ENCODE measurements around the gene CCDC88B.
"Not testable (repeated sequence)": the region's sequence is repeated elsewhere in the genome, so short reads cannot be mapped to it uniquely, and the experiment has no call there.

Gene CCDC88B

DNA sequence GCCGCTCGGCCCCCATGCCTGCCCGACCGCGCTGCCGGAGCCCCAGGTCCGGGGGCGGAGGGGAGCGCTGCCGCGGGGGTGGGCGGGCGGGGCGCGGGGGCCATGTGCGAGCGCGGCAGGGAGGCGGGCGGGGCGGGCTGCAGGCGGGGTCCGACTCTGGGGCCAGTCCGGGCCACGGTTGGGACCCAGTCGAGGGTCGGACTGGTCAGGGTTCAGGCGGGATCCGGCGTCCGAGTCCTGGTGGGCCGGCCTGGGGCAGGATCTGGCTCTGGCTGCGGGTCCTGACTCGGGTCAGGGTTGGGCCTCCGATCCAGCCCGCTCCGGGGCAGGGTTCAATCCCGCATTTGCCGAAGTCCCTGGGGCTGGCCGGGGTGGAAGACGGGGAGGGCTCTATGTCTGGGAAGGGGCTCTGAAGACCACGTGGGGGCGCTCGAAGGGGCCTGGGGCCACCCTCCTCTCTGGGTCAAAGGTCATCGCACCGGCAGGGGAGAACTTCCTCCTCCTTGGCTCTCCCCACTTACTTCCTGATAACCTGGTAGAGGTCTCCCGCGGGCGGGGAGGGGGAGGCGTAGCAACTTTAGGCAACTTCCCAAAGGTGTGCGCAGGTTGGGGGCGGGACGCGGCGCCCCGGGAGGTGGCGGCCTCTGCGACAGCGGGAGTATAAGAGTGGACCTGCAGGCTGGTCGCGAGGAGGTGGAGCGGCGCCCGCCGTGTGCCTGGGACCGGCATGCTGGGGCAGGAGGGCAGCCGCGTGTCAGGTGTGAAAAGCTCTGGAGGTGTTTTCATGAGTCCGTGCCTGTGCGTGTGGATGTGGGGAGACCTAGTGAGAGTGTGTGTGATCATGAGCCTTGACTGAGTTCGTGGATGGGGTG is 34.1 kb upstream of the CCDC88B start:
- peak; percentile 53 for DNase-seq

- no peak for DNase-seq
These were observed 33.5 kb upstream of the CCDC88B start for GRCh38 chr11:64306563-64306875.

DNA sequence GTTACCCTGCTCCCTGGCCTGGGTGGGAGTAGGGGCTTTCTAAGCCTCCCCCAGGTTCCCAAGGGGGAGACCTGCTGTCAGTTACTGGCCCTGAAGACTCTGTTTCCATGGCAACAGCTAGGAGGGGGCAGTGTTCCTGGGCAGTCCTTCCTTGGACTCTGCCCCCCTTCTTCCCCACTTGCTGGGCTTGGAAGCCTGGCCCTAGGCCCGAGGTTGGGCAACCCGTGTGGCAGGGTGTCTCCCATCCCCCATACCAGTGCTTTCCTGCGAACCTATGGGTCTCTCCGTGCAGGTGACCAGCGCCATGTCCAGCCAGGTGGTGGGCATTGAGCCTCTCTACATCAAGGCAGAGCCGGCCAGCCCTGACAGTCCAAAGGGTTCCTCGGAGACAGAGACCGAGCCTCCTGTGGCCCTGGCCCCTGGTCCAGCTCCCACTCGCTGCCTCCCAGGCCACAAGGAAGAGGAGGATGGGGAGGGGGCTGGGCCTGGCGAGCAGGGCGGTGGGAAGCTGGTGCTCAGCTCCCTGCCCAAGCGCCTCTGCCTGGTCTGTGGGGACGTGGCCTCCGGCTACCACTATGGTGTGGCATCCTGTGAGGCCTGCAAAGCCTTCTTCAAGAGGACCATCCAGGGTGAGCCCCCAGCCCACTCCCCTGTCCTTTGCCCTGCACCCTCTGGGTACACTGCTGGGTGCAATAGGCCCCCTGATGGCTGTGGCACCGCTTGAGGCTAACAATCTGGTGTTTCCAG is 33.0 kb upstream of the CCDC88B start:
- no peak for DNase-seq

GRCh38 chr11:64307795-64308194 is 32.2 kb upstream of the CCDC88B start:
- DNase-seq, result not testable (repeated sequence)

DNA sequence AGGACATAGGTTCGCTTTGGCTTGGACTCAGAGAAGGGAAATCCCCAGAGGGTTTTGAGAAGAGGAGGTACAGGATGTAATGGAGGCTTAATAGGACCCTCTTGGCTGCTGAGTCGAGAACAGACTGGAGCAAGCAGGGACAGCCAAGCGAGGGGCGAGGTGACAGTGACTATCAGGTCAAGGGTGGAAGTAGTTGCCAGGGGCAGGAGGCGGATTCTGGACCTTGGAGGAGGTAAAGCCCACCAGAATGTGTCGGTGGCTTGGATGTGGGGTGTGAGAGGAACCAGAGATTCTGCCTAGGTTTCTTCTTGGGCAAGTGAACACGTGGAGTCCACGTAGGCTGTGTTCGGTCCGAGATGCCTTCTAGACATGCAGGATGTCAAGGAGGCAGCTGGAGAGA is 27.1 kb upstream of the CCDC88B start:
- no peak for DNase-seq

- DNase-seq, result no peak
These were observed 26.4 kb upstream of the CCDC88B start for GRCh38 chr11:64313491-64314145.

DNA sequence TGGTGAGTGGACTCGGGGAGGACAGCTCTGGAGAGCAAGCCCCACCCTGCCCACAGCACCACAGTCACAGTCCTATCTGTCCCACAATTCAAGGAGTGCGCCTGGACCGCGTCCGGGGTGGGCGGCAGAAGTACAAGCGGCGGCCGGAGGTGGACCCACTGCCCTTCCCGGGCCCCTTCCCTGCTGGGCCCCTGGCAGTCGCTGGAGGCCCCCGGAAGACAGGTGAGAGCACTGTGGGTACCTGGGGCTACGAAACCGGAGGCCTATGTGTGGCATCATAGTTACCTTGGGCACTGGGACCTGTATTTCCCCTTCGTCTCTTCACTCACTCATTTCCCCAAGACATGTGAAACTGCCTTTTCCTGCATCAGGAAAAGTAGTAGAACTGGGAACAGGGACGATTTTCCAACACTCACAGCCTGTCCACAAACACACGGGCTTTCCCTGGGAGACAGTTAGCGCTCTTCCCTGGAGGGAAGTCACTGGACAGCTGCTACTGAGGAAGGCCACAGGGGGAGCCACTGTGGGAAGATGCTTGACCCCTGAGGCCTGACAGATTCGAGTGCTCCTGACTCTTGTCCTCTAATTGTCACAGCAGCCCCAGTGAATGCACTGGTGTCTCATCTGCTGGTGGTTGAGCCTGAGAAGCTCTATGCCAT is 25.7 kb upstream of the CCDC88B start:
- no peak for DNase-seq

DNA sequence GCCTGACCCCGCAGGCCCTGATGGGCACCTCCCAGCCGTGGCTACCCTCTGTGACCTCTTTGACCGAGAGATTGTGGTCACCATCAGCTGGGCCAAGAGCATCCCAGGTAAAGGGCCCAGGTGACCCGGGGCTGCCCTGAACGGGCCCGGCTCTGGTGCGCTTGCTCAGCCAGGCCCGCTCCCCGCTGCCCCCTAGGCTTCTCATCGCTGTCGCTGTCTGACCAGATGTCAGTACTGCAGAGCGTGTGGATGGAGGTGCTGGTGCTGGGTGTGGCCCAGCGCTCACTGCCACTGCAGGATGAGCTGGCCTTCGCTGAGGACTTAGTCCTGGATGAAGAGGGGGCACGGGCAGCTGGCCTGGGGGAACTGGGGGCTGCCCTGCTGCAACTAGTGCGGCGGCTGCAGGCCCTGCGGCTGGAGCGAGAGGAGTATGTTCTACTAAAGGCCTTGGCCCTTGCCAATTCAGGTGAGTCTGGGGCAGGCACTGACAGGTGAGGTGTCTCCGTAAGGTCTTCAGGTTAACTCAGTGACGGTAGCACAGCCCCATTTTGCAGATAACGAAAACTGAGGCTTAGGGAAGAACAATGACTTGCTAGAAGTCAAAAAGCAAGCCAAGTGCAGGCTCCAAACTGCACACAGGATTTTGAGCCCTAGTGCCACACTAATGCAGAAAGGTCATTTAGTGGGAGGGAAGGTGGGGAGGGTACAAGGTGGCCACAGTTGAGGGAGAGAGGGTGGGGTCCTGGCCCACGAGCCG is 25.0 kb upstream of the CCDC88B start:
- no peak for DNase-seq

DNA sequence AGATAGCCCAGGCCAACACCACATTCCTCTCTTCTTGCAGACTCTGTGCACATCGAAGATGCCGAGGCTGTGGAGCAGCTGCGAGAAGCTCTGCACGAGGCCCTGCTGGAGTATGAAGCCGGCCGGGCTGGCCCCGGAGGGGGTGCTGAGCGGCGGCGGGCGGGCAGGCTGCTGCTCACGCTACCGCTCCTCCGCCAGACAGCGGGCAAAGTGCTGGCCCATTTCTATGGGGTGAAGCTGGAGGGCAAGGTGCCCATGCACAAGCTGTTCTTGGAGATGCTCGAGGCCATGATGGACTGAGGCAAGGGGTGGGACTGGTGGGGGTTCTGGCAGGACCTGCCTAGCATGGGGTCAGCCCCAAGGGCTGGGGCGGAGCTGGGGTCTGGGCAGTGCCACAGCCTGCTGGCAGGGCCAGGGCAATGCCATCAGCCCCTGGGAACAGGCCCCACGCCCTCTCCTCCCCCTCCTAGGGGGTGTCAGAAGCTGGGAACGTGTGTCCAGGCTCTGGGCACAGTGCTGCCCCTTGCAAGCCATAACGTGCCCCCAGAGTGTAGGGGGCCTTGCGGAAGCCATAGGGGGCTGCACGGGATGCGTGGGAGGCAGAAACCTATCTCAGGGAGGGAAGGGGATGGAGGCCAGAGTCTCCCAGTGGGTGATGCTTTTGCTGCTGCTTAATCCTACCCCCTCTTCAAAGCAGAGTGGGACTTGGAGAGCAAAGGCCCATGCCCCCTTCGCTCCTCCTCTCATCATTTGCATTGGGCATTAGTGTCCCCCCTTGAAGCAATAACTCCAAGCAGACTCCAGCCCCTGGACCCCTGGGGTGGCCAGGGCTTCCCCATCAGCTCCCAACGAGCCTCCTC is 24.1 kb upstream of the CCDC88B start:
- DNase-seq, result not testable (repeated sequence)

GRCh38 chr11:64316672-64317324 is 23.2 kb upstream of the CCDC88B start:
- DNase-seq, result no peak

DNA sequence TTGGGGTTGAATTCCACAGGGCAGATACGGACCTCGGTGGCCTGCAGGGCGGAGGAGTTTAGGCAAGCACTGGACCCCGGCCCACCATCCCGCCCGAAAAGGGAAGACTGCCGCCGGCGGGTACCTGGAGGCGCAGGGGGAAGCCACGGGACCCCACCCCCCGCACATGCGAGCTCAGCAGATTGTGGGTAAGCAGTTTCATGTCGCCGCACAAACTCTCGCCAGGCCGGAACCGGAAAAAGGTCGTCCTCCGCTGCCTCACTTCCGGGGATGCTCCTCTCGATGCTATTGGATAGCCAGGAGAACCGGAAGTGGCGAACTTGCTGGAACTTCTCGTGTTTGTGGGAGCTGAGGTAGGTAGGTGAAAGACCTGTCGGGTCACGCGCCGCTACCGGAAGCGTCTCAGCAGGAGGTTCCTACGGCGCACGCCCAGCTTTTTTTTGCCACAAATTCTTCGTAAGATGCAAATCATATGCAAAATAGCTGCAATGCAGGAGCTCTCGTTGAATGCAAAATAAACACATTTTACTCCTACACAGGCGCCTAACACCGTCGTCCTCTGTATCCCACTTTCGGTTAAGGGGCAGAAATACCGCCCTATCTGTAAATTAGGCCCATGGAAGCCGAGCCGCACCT is 22.6 kb upstream of the CCDC88B start, which contains the start of gene TRMT112:
TSS of gene TRMT112 (minus strand) at position 235 of the 636 bp plus-strand sequence. CDS start at position 202, 33 bp downstream.
- DNase-seq, result peak; percentile 97

DNA sequence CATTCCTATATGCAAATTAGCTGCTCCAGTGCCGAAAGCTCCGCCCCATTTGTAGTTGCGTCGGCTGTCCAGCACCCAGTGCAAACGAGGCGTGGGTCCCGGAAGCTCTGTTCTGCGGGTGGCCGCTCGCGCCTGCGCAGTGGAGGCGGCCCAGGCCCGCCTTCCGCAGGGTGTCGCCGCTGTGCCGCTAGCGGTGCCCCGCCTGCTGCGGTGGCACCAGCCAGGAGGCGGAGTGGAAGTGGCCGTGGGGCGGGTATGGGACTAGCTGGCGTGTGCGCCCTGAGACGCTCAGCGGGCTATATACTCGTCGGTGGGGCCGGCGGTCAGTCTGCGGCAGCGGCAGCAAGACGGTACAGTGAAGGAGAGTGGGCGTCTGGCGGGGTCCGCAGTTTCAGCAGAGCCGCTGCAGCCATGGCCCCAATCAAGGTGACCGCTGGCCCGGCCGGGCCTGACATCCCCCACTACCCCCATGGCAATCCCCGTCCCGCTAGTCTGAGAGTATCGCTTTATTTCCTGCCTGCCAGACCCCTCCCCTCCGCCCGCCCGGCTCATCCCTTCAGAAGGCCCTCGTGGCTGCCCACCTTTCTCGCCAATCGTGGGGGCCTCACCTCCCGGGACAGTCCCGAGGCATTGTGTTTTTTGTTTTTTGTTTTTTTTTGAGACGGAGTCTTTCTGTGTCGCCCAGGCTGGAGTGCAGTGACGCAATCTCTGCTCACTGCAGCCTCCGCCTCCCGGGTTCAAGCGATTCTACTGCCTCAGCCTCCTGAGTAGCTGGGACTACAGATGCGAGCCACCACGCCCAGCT is 21.8 kb upstream of the CCDC88B start, which contains the start of gene PRDX5:
TSS of gene PRDX5 (plus strand) at position 161 of the 805 bp plus-strand sequence. CDS start at position 256, 95 bp downstream.
- DNase-seq, result peak; percentile 97

DNA sequence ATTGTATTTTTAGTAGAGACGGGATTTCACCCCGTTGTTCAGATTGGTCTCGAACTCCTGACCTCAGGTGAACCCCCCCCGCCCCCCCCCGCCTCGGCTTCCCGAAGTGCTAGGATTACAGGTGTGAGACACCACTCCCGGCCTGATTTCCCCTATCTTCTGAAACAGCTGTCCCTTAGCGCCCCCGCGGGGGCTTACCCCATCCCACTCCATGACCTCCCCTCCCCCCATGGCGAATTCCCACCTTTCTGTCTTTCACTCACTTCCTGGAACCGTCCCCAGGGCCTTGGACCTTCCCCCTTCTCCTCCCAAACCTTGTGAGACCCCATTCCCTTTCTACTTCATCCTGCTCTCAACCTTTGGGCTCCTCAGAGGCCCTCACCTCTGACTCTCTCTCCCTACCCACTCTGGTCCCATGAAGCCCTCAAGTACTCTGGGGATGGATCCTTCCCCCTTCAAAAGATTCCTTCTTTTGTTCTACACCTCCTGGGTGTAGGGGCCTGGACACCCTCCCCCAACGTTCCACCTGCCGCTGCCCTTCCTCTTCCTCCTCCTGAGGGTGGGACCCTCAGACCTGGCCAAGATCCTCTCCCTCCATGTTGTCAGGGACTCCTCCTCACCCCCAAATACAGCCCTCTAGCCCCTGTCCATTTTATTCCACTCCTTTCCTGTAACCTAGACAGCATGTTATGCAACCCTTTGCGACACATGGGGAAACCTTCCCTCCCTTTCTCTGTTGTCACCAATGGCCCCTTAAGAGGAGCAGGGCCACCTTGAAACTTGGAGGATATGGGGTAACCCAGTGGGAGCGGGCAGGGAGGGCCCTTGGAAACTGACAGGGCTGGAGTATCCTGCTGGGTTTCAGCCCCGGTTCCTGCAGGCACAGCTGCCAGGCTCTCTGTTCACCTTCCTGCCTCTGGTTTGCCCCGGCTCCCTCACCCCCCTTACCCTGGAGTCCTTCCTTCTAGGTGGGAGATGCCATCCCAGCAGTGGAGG is 20.9 kb upstream of the CCDC88B start:
- DNase-seq, result no peak

DNA sequence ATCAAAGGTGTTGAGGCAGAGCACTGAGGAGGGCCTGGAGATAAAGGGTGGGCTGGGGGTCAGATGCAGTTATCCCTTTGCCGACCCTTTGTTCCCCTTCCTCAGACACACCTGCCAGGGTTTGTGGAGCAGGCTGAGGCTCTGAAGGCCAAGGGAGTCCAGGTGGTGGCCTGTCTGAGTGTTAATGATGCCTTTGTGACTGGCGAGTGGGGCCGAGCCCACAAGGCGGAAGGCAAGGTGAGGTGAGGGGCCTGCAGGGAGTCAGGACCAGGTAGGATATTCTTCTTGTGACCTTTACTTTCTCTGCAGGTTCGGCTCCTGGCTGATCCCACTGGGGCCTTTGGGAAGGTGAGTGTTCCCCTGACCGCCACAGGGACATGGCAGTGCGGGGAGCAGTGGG is 19.4 kb upstream of the CCDC88B start:
- no peak for DNase-seq

DNA sequence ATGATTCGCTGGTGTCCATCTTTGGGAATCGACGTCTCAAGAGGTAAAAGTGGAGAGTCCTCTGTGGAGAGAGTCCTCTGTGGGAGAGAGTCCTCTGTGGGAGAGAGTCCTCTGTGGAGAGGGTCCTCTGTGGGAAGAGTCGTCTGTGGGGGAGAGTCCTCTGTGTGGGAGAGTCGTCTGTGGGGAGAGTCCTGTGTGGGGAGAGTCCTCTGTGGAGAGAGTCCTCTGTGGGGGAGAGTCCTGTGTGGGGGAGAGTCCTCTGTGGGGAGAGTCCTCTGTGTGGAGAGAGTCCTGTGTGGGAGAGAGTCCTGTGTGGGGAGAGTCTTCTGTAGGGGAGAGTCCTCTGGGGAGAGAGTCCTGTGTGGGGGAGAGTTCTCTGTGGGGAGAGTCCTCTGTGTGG is 19.0 kb upstream of the CCDC88B start:
- DNase-seq, result no peak

DNA sequence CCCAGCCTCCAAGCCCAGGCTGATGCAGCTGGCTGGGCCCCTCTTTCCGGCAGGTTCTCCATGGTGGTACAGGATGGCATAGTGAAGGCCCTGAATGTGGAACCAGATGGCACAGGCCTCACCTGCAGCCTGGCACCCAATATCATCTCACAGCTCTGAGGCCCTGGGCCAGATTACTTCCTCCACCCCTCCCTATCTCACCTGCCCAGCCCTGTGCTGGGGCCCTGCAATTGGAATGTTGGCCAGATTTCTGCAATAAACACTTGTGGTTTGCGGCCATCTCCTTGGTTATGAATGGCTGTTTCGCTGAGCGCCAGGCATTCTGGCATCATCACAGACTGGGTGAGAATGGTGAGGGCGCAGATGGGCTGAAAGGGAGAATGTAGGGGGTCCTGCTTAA is 18.5 kb upstream of the CCDC88B start:
- no peak for DNase-seq

GRCh38 chr11:64322925-64323260 is 17.1 kb upstream of the CCDC88B start:
- no peak for DNase-seq

DNA sequence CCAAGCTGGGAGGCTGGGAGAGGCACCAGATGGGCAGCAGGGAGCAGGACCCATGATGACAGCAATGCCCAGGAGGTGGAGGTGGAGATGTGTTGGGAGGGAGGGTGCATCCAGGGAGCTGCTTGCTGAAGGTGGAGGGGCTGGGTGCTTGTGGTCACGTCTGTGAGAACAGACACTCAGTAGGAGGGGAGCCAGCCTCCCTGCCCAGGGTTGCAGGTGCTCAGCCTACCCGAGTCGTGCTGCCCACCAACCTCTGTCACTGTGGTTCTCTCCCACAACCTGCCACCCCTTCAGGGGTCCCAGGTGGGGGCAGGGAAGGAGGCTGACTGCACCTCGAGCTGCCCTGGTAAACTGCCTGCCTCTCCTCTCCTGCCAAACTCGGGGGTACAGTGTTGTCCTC is 16.6 kb upstream of the CCDC88B start:
- no peak for DNase-seq

Measured in fibroblast of skin of scalp (primary cell).